SU-DHL-6 (cell line): ENCODE measurements around the gene BRD1.

Experiments
- H2AFZ ChIP-seq: fragments of 200-600 bp; sonication (generic); 2 replicates; pipeline ENCODE4 v1.6.1; 2014; ENCODE audit warnings: low read depth, mild to moderate bottlenecking, moderate library complexity, mixed read lengths, antibody characterized with exemption, low read length; ENCODE audit not compliant: severe bottlenecking
- H3F3A ChIP-seq: fragments of 200-600 bp; shearing (Covaris generic); 2 replicates; pipeline ENCODE4 v1.6.0; 2016; ENCODE audit warnings: antibody characterized with exemption, mild to moderate bottlenecking; ENCODE audit not compliant: insufficient read depth
- H3K27ac ChIP-seq: fragments of 200-600 bp; sonication (generic); 2 replicates; pipeline ENCODE4 v1.5.1; 2016; ENCODE audit warnings: low read depth, mild to moderate bottlenecking, low read length, moderate library complexity, mixed read lengths
- H3K27me3 ChIP-seq: fragments of 200-600 bp; sonication (generic), shearing (Covaris generic); 2 replicates; pipeline ENCODE4 v1.6.0; 2014; ENCODE audit warnings: mild to moderate bottlenecking, low read length
- H3K36me3 ChIP-seq: fragments of 200-600 bp; sonication (generic); 2 replicates; pipeline ENCODE4 v1.6.1; 2014; ENCODE audit warnings: mild to moderate bottlenecking, low read length, mixed read lengths
- H3K4me2 ChIP-seq: fragments of 300-600, 200-600 bp; shearing (Covaris generic), sonication (generic); 2 replicates; pipeline ENCODE4 v1.6.0; 2014; ENCODE audit warnings: low read length, low read depth, mild to moderate bottlenecking; ENCODE audit not compliant: poor library complexity, severe bottlenecking
- H3K4me3 ChIP-seq: fragments of 200-600 bp; sonication (generic); 2 replicates; pipeline ENCODE4 v1.5.1; 2014; ENCODE audit warnings: antibody characterized with exemption, low read length, mild to moderate bottlenecking, mixed read lengths; ENCODE audit not compliant: insufficient read depth, poor library complexity, severe bottlenecking
- H3K79me2 ChIP-seq: fragments of 200-600 bp; sonication (generic); 2 replicates; pipeline ENCODE4 v1.6.1; 2014; ENCODE audit warnings: mild to moderate bottlenecking, low read length, moderate library complexity; ENCODE audit not compliant: insufficient read depth
- H3K9ac ChIP-seq: fragments of 200-600 bp; sonication (generic); 2 replicates; pipeline ENCODE4 v1.7.0; 2014; ENCODE audit warnings: mild to moderate bottlenecking, low read length
- H3K9me2 ChIP-seq: fragments of 200-600 bp; sonication (generic); replicated peaks from 2 replicates; pipeline ENCODE4 v1.6.1; 2014; ENCODE audit warnings: low read length; ENCODE audit not compliant: insufficient read depth
- H3K9me3 ChIP-seq: fragments of 200-600 bp; sonication (generic); 2 replicates; pipeline ENCODE4 v1.6.1; 2014; ENCODE audit warnings: low read length, mixed read lengths; ENCODE audit not compliant: insufficient read depth
- H4K20me1 ChIP-seq: fragments of 200-600 bp; sonication (generic); 2 replicates; pipeline ENCODE4 v1.6.1; 2014; ENCODE audit warnings: low read depth, mild to moderate bottlenecking, antibody characterized with exemption, low read length, moderate library complexity, mixed read lengths
- EZH2phosphoT487 ChIP-seq: fragments of 200-600 bp; sonication (generic), shearing (Covaris generic); conservative IDR thresholded peaks from 2 replicates; pipeline ENCODE4 v1.6.1; 2018; ENCODE audit warnings: mild to moderate bottlenecking, antibody characterized with exemption, low read length, moderate library complexity, mixed read lengths
- TF ChIP-seq, protein P1 (sequence below): fragments of 200-600 bp; sonication (generic); IDR thresholded peaks from one replicate; pipeline ENCODE4 v1.5.1; 2017; ENCODE audit warnings: antibody characterized with exemption, mild to moderate bottlenecking, low read length, moderate library complexity; ENCODE audit not compliant: insufficient read depth, poor library complexity, severe bottlenecking

Gene BRD1

GRCh38 chr22:49730656-49731055 is 97.0 kb downstream of the BRD1 start:
- H3K4me3 ChIP-seq = no peak overlapping the region
- H3K27me3 ChIP-seq = no peaks in the 10 kb centered on the region

GRCh38 chr22:49728570-49729271 is 99.0 kb downstream of the BRD1 start:
- Histone ChIP-seq H3K27ac (no peak overlapping the region), H3K36me3 (no peaks in the 10 kb centered on the region), H3K9ac (no peak overlapping the region), H3K9me2 (no peaks in the 10 kb centered on the region), H3K9me3 (no peaks in the 10 kb centered on the region), H3K27me3 (no peaks in the 10 kb centered on the region), H3K4me2 (no peak overlapping the region), H3F3A (no peaks in the 10 kb centered on the region), H3K79me2 (no peaks in the 10 kb centered on the region), H4K20me1 (no peaks in the 10 kb centered on the region), H3K4me3 (no peak overlapping the region), H2AFZ (no peak overlapping the region)
- no peak for TF ChIP-seq EZH2phosphoT487
- TF ChIP-seq, protein P1, sequence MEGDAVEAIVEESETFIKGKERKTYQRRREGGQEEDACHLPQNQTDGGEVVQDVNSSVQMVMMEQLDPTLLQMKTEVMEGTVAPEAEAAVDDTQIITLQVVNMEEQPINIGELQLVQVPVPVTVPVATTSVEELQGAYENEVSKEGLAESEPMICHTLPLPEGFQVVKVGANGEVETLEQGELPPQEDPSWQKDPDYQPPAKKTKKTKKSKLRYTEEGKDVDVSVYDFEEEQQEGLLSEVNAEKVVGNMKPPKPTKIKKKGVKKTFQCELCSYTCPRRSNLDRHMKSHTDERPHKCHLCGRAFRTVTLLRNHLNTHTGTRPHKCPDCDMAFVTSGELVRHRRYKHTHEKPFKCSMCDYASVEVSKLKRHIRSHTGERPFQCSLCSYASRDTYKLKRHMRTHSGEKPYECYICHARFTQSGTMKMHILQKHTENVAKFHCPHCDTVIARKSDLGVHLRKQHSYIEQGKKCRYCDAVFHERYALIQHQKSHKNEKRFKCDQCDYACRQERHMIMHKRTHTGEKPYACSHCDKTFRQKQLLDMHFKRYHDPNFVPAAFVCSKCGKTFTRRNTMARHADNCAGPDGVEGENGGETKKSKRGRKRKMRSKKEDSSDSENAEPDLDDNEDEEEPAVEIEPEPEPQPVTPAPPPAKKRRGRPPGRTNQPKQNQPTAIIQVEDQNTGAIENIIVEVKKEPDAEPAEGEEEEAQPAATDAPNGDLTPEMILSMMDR = no peak

More at GRCh38 chr22:49730656-49731055, 97.0 kb downstream of the BRD1 start:
- TF ChIP-seq, protein P1 = no peak
- TF ChIP-seq EZH2phosphoT487 = no peak
- H3K9me3 ChIP-seq = no peaks in the 10 kb centered on the region
- no peaks in the 10 kb centered on the region for H3F3A ChIP-seq
- H2AFZ ChIP-seq = no peak overlapping the region
- no peak overlapping the region for H3K4me2 ChIP-seq
- H3K9ac ChIP-seq = no peak overlapping the region
- no peaks in the 10 kb centered on the region for H3K79me2 ChIP-seq
- no peaks in the 10 kb centered on the region for H4K20me1 ChIP-seq
- no peaks in the 10 kb centered on the region for H3K36me3 ChIP-seq
- no peaks in the 10 kb centered on the region for H3K9me2 ChIP-seq
- no peak overlapping the region for H3K27ac ChIP-seq

DNA sequence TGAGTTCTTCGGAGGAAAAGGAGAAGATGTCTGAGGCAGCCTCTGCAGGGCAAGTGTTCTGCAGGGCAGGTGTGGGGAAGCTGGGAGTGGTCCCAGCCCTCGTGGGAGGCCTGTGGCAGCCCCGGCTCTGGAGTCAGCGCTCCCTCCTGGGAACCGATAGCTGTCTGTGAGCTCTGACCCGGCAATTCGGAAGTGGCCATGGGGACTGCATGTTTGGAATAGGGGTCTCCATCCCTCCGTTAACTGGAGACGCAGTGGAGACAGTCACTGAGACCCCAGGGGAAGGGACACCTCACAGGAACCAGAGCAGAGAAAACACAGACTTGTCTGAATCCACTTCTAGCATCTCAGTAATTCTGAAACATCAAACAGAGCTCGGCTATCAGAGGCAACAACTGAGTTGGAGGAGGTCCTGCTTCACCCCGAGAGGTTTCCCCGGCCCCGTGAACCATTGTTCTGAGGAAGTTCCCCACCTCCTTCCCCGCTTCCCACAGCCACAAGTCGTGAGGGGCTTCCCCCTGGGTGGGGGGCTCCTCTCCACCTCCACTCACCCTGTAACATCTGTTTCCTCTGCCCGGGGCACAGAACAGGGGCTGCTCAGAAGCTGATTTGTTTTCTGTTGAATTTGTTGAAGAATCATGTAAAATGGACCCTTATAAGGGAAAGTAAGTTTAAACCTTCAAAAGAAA is 99.6 kb downstream of the BRD1 start:
- no peak overlapping the region for H3K27ac ChIP-seq
- no peak overlapping the region for H3K9ac ChIP-seq
- H3K36me3 ChIP-seq = no peaks in the 10 kb centered on the region
- H2AFZ ChIP-seq = no peak overlapping the region
- H3K9me2 ChIP-seq = no peaks in the 10 kb centered on the region
- no peak overlapping the region for H3K4me2 ChIP-seq
- no peaks in the 10 kb centered on the region for H3K79me2 ChIP-seq
- no peaks in the 10 kb centered on the region for H4K20me1 ChIP-seq
- no peak for TF ChIP-seq EZH2phosphoT487
- TF ChIP-seq, protein P1 = no peak
- no peaks in the 10 kb centered on the region for H3K27me3 ChIP-seq
- H3K9me3 ChIP-seq = no peaks in the 10 kb centered on the region
- no peaks in the 10 kb centered on the region for H3F3A ChIP-seq
- H3K4me3 ChIP-seq = no peak overlapping the region
